Fibroblast of lung (primary cell): ENCODE data around the gene ATF4. TPM values are rescaled to one million over a fixed set of nuclear protein-coding genes. Genes with fewer than 3 reads are reported as not detected.

ENCODE experiments used
- DNase-seq, 2 donors: peaks; one replicate each; pipeline versions ENCODE4 v3.0.0 to v3.0.0-alpha.2; 2010; ENCODE audit warnings: low read depth in 2 of 2
- H2AFZ ChIP-seq: 2 replicates; pipeline ENCODE4 v1.5.1; 2012; ENCODE audit warnings: low read length, control low read depth, inconsistent platforms
- H3K27ac ChIP-seq: 2 replicates; pipeline ENCODE4 v1.5.1; 2011; ENCODE audit warnings: low read length, control low read depth; ENCODE audit not compliant: insufficient read depth
- H3K27me3 ChIP-seq: 2 replicates; pipeline ENCODE4 v1.5.1; 2011; ENCODE audit warnings: mild to moderate bottlenecking, low read length; ENCODE audit not compliant: control insufficient read depth, insufficient read depth
- H3K36me3 ChIP-seq: 2 replicates; pipeline ENCODE4 v1.5.1; 2011; ENCODE audit warnings: low read length; ENCODE audit not compliant: control insufficient read depth, insufficient read depth
- H3K4me1 ChIP-seq: 2 replicates; pipeline ENCODE4 v1.5.1; 2011; ENCODE audit warnings: low read length; ENCODE audit not compliant: control insufficient read depth, insufficient read depth; ENCODE audit errors: extremely low read depth
- H3K4me2 ChIP-seq: 2 replicates; pipeline ENCODE4 v1.5.1; 2011; ENCODE audit warnings: low read length, control low read depth; ENCODE audit not compliant: insufficient read depth; ENCODE audit errors: extremely low read depth
- H3K4me3 ChIP-seq, 4 experiments: fragments of 200-600 bp in 1 of 4; sonication (generic) in 1 of 4; replicated peaks in 1 of 4; 2 replicates each; pipeline ENCODE4 v1.5.1; 2011 to 2016; ENCODE audit warnings: low read length in 4 of 4, low read depth in 3 of 4, mild to moderate bottlenecking in 3 of 4, control low read depth in 2 of 4, inconsistent platforms in 1 of 4, mixed read lengths in 1 of 4; ENCODE audit not compliant: insufficient read depth in 1 of 4; ENCODE audit errors: control extremely low read depth in 1 of 4
- H3K79me2 ChIP-seq: 2 replicates; pipeline ENCODE4 v1.5.1; 2012; ENCODE audit warnings: mild to moderate bottlenecking, low read length, inconsistent platforms; ENCODE audit not compliant: control insufficient read depth, insufficient read depth
- H3K9ac ChIP-seq: 2 replicates; pipeline ENCODE4 v1.5.1; 2011; ENCODE audit warnings: mild to moderate bottlenecking, low read length, control low read depth; ENCODE audit not compliant: insufficient read depth
- H3K9me3 ChIP-seq: 2 replicates; pipeline ENCODE4 v1.5.1; 2012; ENCODE audit warnings: low read depth, low read length; ENCODE audit not compliant: control insufficient read depth, insufficient read depth
- H4K20me1 ChIP-seq: 2 replicates; pipeline ENCODE4 v1.5.1; 2011; ENCODE audit warnings: low read length; ENCODE audit not compliant: control insufficient read depth, insufficient read depth; ENCODE audit errors: extremely low read depth
- EZH2 ChIP-seq: IDR thresholded peaks from 2 replicates; pipeline ENCODE4 v1.5.1; 2012; ENCODE audit warnings: low read length, control low read depth, mild to moderate bottlenecking; ENCODE audit errors: missing control alignments
- polyA plus RNA-seq, 2 donors: library from polyadenylated mRNA; depleted of rRNA in 1 of 2; stranded (reverse) in 1 of 2; unstranded in 1 of 2; fragments of >200 nt; gene quantifications; 2 replicates each; pipeline ENCODE4 v1.2.1, GENCODE V29; 2011 to 2012; ENCODE audit warnings: missing spikeins in 1 of 2
- total RNA-seq: library from RNA; depleted of rRNA; stranded (reverse); fragments of >200 nt; gene quantifications from 2 replicates; pipeline ENCODE4 v1.2.1, GENCODE V29; 2014
- TF ChIP-seq, protein P1 (sequence below), 2 donors: IDR thresholded peaks in 1 of 2; conservative IDR thresholded peaks in 1 of 2; 1 replicate in 1 of 2; 2 replicates in 1 of 2; pipeline ENCODE4 v1.5.1; 2011 to 2012; ENCODE audit warnings: low read length in 2 of 2, control low read depth in 1 of 2, inconsistent platforms in 1 of 2, low read depth in 1 of 2, mild to moderate bottlenecking in 1 of 2

Gene ATF4
- total and polyA plus RNA-seq, 2 donors (not counting 1 experiment from before 2014, with no cell fraction given), result 546 to 555 TPM

DNA sequence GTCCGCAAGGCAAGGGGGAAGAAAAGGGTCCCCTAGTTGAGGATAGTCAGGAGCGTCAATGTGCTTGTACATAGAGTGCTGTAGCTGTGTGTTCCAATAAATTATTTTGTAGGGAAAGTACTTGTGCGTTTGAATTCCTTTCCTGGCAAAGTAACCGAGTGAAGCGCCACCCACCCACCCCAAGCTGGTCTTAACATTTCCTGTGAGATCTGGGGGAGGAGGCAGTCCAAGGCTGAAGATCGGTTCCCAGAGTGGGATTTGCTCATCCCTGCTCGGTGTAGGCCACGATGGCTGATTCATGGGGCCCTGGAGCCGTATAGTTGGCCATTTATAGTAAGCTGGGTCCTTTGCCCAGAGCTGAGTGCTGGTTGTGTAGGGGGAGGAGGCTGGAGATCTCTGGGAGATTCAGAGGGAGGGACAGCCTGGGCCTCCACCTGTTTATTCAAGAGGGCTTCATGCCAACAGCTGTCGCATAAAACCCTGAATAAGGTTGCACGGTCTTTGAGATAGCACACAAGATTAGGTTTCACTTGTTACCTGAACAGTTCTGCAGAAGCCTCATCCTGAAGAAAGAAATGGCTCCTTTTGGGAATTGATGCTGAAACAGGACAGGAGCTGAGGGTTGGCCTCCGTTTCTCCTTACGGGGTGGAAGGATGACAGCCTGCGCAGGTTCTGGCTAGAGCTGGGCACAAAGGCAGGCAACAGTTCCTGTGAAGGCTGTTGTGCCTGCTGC is 2.4 kb downstream of the ATF4 start:
- no peaks in the 10 kb centered on the region for H3K9me3 ChIP-seq
- peaks cover 3% of the 10 kb centered on the region for H4K20me1 ChIP-seq
- H3K9ac ChIP-seq, result peak overlapping the region; percentile 41
- TF ChIP-seq, protein P1, sequence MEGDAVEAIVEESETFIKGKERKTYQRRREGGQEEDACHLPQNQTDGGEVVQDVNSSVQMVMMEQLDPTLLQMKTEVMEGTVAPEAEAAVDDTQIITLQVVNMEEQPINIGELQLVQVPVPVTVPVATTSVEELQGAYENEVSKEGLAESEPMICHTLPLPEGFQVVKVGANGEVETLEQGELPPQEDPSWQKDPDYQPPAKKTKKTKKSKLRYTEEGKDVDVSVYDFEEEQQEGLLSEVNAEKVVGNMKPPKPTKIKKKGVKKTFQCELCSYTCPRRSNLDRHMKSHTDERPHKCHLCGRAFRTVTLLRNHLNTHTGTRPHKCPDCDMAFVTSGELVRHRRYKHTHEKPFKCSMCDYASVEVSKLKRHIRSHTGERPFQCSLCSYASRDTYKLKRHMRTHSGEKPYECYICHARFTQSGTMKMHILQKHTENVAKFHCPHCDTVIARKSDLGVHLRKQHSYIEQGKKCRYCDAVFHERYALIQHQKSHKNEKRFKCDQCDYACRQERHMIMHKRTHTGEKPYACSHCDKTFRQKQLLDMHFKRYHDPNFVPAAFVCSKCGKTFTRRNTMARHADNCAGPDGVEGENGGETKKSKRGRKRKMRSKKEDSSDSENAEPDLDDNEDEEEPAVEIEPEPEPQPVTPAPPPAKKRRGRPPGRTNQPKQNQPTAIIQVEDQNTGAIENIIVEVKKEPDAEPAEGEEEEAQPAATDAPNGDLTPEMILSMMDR (conservative IDR thresholded peaks at IDR 0.05 in 1 of 2, IDR thresholded peaks at IDR 0.05 in 1 of 2; ENCODE audit: low read depth in 1 of 2, low read length in 2 of 2), result no peak
- TF ChIP-seq EZH2, result no peak
- H2AFZ ChIP-seq, result no peak overlapping the region
- H3K36me3 ChIP-seq, result peaks cover 18% of the 10 kb centered on the region
- peak; percentile 67 to 71 for DNase-seq
- H3K4me2 ChIP-seq, result peak overlapping the region; percentile 92
- H3K27me3 ChIP-seq, result no peaks in the 10 kb centered on the region
- peak overlapping the region; percentile 98 for H3K27ac ChIP-seq
- peaks cover 42% of the 10 kb centered on the region for H3K79me2 ChIP-seq
- H3K4me1 ChIP-seq, result peaks cover 7% of the 10 kb centered on the region
- H3K4me3 ChIP-seq, result peak overlapping the region; percentile 70 to 99 (median 90)

DNA sequence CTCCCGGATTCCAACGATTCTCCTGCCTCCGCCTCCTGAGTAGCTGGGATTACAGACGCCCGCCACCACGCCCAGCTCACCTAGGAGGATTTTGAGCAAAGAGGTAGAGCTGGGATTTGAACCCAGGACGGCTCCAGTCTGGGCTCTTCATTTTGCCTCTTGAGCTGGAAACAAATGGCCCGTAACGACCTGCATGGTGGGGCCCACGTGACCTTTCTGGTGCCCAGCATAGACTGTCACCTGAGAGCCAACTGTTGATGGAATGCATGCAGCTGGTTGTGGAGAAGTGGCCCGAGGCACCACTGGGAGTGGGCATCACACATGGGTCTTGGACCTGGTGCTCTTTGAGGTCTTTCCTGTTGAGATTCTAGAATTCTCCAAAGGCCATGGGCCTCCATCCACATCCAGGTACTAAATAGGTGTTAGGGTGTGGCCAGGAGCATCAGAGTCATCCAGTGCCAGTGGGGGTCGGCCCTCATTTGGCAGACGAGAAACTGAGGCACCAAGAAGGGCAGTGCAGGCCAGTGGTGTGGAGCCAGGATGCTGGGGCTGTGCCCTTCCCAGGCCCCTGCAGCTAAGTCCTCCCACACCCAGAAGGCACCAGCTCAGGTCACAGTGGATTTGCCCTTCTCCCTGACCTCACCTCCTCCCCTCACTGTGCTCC is 3.9 kb downstream of the ATF4 start:
- Histone ChIP-seq H3K4me1 (peaks cover 8% of the 10 kb centered on the region), H3K27ac (no peak overlapping the region), H3K4me3 (peak overlapping the region in 1 of 4 experiments; percentile 7), H3K4me2 (peak overlapping the region; percentile 27), H2AFZ (no peak overlapping the region), H3K36me3 (peaks cover 26% of the 10 kb centered on the region), H3K79me2 (peaks cover 50% of the 10 kb centered on the region), H3K9me3 (no peaks in the 10 kb centered on the region), H3K9ac (no peak overlapping the region), H3K27me3 (no peaks in the 10 kb centered on the region), H4K20me1 (peaks cover 3% of the 10 kb centered on the region)
- DNase-seq, result no peak
- TF ChIP-seq EZH2, result no peak
- TF ChIP-seq, protein P1 (conservative IDR thresholded peaks at IDR 0.05 in 1 of 2, IDR thresholded peaks at IDR 0.05 in 1 of 2; ENCODE audit: low read depth in 1 of 2, low read length in 2 of 2), result no peak

DNA sequence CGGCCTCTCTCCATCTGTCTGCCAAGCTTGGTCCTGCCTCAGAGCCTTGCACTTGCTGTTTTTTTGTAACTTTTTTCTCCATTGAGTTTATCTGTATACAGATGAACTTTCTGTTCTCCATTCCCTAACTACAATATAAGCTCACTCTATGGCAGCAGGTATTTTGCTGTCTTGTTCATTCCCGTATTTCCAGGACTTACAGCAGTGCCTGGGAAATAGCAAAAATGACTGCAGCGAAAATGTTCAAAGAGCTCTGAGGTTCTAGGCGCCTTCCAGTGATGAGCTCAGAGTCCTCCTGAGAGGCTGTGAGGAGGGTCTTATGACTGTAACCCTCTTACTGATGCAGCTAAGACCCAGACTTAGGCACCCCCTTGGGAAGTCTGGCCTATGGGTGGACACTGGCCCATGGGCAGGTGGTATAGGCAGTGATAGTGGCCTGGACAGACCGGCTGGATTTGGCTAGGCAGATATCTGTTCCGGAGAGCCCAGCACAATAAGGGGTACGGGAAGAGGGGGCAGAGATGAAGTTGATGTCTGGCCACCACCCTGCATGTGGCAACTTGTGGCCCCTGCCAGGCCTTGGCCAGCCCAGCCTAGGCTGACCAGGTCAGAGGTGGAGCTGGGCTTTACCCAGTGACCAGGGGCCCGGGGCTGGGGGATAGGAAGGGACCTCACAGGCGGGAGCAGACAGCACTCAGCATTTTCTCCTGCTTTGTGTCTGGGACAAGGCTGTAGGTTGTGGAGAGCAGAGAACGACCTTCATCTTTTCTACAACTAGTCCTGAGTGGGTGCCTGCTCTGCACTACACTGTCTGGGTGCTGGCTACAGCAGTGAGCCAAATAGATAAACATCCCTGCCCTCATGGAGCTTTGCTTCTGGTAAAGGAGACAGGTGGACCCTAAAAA is 4.6 kb downstream of the ATF4 start:
- Histone ChIP-seq H3K79me2 (peaks cover 55% of the 10 kb centered on the region), H2AFZ (no peak overlapping the region), H3K27ac (no peak overlapping the region), H3K4me2 (no peak overlapping the region), H3K9me3 (no peaks in the 10 kb centered on the region), H3K9ac (no peak overlapping the region), H3K36me3 (peaks cover 32% of the 10 kb centered on the region), H4K20me1 (peaks cover 3% of the 10 kb centered on the region), H3K4me1 (peaks cover 12% of the 10 kb centered on the region), H3K4me3 (no peak overlapping the region), H3K27me3 (no peaks in the 10 kb centered on the region)
- no peak for DNase-seq
- no peak for TF ChIP-seq EZH2
- TF ChIP-seq, protein P1 (conservative IDR thresholded peaks at IDR 0.05 in 1 of 2, IDR thresholded peaks at IDR 0.05 in 1 of 2; ENCODE audit: low read depth in 1 of 2, low read length in 2 of 2), result no peak
